Stomach (tissue), 4 donors: Measurements from ENCODE around the gene RPTOR.

ENCODE experiments used
- POLR2A ChIP-seq, 4 donors: fragments of 450-650 bp; IDR thresholded peaks; one replicate each; pipeline ENCODE4 v1.6.1; 2016; ENCODE audit warnings: antibody characterized with exemption in 4 of 4, control low read depth in 2 of 4, mild to moderate bottlenecking in 1 of 4, moderate library complexity in 1 of 4
- POLR2AphosphoS5 ChIP-seq, 3 donors: sonication (generic); formaldehyde crosslinking; IDR thresholded peaks; one replicate each; pipeline ENCODE4 v1.6.1; 2016; ENCODE audit warnings: antibody characterized with exemption in 3 of 3

DNA sequence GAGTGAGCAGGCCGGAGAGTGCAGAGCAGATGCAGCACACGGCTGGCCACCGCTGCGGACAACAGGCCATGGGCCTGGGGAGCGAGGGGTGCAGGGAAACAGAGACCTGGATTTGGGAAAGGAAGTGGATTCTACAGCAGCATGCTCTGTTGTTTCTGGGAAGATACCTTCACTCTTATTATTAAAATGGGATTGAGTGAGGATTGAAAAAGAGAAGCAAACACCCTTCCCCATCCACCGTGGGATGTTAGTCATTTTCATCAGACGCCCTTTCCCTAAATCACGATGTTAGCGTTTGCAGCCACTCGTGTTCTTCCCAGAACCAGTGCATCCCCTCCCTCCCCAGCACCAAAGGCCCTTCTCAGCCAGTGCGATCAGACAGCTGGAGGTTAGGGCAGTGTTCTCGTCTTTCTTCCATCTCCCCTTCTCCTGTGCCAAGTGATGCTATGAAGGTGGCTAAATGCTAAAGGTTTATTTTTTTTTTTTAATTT lies 250.5 kb downstream of the RPTOR start:
- no peak for TF ChIP-seq POLR2AphosphoS5 (IDR thresholded peaks at IDR 0.05)
- TF ChIP-seq POLR2A (IDR thresholded peaks at IDR 0.05): no peak
